Fibroblast of pulmonary artery (primary cell): ENCODE measurements around the gene ELK4.
A peak's percentile ranks its signal among the peaks of the same experiment; 100 is the strongest.

Experiments used
- DNase-seq: peaks from one replicate; pipeline ENCODE4 v3.0.0-alpha.2; 2010; ENCODE audit warnings: low read depth
- H3K4me3 ChIP-seq: replicated peaks from 2 replicates; pipeline ENCODE4 v1.5.1; 2011; ENCODE audit warnings: low read depth, mild to moderate bottlenecking, control low read depth, low read length, moderate library complexity
- CTCF ChIP-seq: IDR thresholded peaks from 2 replicates; pipeline ENCODE4 v1.5.1; 2011; ENCODE audit warnings: mild to moderate bottlenecking, control low read depth, low read length, inconsistent platforms; ENCODE audit errors: missing control alignments

Gene ELK4

GRCh38 chr1:205613854-205614412, 17.9 kb downstream of the ELK4 start:
- no peak for DNase-seq
- TF ChIP-seq CTCF, result no peak
- H3K4me3 ChIP-seq, result no peak overlapping the region

- no peak overlapping the region for H3K4me3 ChIP-seq
- DNase-seq, result no peak
- TF ChIP-seq CTCF, result no peak
Observed at GRCh38 chr1:205612556-205612955, 19.3 kb downstream of the ELK4 start.

GRCh38 chr1:205612104-205612503, 19.7 kb downstream of the ELK4 start:
- no peak overlapping the region for H3K4me3 ChIP-seq
- no peak for TF ChIP-seq CTCF
- DNase-seq, result no peak

GRCh38 chr1:205610901-205611466, 20.8 kb downstream of the ELK4 start:
- no peak overlapping the region for H3K4me3 ChIP-seq
- no peak for TF ChIP-seq CTCF

GRCh38 chr1:205610036-205610435, 21.8 kb downstream of the ELK4 start:
- TF ChIP-seq CTCF, result no peak
- DNase-seq, result peak; percentile 61
- H3K4me3 ChIP-seq, result no peak overlapping the region

More at GRCh38 chr1:205610901-205611466, 20.8 kb downstream of the ELK4 start:
- DNase-seq, result no peak

- TF ChIP-seq CTCF, result no peak
- no peak for DNase-seq
Observed at GRCh38 chr1:205604825-205605505, 26.8 kb downstream of the ELK4 start.

GRCh38 chr1:205604059-205604458, 27.8 kb downstream of the ELK4 start:
- no peak for TF ChIP-seq CTCF
- no peak for DNase-seq
- no peak overlapping the region for H3K4me3 ChIP-seq

More at GRCh38 chr1:205604825-205605505, 26.8 kb downstream of the ELK4 start:
- H3K4me3 ChIP-seq, result no peak overlapping the region
